ENCODE measurements around the gene STAMBPL1.
"Not testable (repeated sequence)": the region's sequence is repeated elsewhere in the genome, so short reads cannot be mapped to it uniquely, and the experiment has no call there.

The STAMBPL1 gene

DNA sequence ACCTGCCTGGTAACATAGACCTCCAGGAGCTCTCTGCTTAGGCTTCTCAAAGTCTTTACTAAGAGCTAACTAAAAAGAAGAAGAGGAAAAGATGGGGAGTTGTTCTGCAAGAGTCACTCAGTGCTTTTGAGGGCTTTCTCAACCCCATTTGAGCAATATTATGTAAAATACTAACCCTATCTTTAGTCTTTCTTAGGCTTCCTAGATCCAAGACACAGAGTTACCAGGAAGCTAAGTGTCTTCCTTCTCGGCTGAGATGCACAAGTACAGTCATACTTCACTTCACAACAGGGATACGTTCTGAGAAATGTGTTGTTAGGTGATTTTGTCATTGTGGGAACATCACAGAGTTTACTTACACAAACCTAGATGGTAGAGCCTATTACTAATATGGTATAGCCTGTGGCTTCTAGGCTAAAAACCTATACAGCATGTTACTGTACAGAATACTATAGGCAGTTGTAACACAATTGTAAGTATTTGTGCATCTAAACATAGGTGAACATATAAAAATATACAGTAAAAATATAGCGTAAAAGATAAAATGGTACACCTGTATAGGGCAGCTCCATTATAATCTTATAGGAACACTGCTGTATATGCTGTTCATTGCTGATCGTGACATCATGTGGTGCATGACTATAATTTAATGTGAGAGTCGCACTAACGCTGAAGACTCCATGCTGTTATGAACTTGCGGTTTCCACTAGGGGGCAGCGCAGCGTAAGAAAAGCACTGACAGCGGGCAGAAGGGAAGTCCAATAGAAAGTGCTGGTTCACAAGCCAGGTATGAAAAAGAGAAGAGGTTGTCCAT is 44.7 kb upstream of the STAMBPL1 start:
- DNase-seq (ENCODE audit: low spot score), result peak; percentile 81
- TF ChIP-seq, protein P1, sequence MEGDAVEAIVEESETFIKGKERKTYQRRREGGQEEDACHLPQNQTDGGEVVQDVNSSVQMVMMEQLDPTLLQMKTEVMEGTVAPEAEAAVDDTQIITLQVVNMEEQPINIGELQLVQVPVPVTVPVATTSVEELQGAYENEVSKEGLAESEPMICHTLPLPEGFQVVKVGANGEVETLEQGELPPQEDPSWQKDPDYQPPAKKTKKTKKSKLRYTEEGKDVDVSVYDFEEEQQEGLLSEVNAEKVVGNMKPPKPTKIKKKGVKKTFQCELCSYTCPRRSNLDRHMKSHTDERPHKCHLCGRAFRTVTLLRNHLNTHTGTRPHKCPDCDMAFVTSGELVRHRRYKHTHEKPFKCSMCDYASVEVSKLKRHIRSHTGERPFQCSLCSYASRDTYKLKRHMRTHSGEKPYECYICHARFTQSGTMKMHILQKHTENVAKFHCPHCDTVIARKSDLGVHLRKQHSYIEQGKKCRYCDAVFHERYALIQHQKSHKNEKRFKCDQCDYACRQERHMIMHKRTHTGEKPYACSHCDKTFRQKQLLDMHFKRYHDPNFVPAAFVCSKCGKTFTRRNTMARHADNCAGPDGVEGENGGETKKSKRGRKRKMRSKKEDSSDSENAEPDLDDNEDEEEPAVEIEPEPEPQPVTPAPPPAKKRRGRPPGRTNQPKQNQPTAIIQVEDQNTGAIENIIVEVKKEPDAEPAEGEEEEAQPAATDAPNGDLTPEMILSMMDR (IDR thresholded peaks at IDR 0.05), result peak; percentile 63
- Histone ChIP-seq H3K27ac (no peak overlapping the region), H3K4me3 (no peak overlapping the region)

DNA sequence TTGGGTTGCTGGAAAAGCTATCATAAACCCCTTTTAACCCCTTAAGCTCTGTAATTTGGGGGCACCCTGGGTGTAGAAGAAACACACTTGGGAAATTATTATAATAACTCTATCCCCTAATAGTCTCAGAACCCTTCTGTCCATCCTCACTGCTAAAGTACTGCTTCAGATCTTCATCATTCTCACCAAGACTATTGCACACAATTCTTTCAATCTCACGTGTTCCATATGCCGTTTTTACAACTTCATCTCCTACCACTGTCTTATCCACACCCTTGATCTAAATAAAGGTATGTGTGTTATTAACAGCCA is 44.2 kb upstream of the STAMBPL1 start:
- H3K27ac ChIP-seq, result no peak overlapping the region
- TF ChIP-seq, protein P1 (IDR thresholded peaks at IDR 0.05), result no peak

DNA sequence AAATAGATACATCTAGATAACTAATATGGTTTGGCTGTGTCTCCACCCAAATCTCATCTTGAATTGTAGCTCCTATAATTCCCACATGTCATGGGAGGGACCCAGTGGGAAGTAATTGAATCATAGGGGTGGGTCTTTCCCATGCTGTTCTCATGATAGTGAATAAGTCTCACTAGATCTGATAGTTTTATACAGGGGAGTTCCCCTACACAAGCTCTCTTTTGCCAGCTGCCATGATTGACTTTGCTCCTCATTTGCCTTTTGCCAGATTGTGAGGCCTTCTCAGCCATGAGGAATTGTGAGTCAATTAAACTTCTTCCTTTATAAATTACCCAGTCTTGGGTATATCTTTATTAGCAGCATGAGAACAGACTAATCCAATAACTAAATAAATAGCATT is 42.4 kb upstream of the STAMBPL1 start:
- DNase-seq (ENCODE audit: low spot score); H3K4me3 ChIP-seq; H3K27ac ChIP-seq: not testable (repeated sequence)

More for the DNA sequence above, 44.2 kb upstream of the STAMBPL1 start:
- no peak overlapping the region for H3K4me3 ChIP-seq
- DNase-seq (ENCODE audit: low spot score), result no peak

DNA sequence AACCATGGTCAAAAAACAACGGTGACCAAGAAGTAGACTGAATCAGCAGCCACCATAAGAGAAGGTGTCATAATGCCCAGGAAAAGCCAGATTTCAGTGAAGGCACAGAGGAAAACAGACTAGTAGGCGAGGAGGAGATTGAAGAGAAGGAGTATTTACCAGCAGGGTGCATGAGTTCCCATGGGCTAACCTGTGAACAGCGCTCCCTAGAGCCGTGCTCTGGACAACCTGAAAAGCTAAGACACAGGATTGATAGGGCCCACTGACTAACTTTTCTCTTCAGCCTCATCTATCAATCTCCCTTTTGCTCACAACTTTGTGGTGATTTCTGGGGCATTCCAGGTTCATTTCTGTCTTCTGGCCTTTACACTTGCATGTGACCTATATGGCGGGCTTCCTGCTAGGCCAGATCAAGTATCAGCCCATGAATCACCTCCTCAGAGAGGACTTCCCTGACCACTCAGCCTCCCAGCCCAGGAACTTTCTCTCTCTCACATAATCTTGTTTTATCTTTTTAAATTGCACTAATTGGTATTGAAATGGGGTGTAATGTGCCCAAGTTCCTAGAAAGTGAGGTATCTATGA is 41.2 kb upstream of the STAMBPL1 start:
- Histone ChIP-seq H3K27ac (no peak overlapping the region), H3K4me3 (no peak overlapping the region)
- TF ChIP-seq, protein P1 (IDR thresholded peaks at IDR 0.05), result no peak
- no peak for DNase-seq (ENCODE audit: low spot score)

DNA sequence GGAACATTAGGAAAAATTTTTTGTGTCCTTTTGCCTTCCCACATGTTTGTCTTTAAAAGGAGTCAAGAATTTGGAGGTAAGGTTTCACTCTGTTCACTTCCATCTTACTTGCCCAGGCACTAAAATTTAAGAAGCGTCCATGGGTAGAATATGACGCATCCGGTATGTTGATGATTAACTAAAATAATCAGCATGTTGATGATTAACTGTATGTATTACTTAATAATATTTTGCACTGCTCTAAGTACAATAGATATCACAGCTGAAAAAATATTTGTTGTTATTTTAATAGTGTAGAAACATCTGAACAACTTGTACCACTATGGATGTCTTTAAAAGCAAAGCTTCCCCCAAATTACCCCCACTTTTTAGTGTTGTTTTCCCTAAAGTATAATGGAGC is 39.9 kb upstream of the STAMBPL1 start:
- TF ChIP-seq, protein P1 (IDR thresholded peaks at IDR 0.05), result no peak
- no peak for DNase-seq (ENCODE audit: low spot score)
- H3K27ac ChIP-seq, result no peak overlapping the region
- no peak overlapping the region for H3K4me3 ChIP-seq

DNA sequence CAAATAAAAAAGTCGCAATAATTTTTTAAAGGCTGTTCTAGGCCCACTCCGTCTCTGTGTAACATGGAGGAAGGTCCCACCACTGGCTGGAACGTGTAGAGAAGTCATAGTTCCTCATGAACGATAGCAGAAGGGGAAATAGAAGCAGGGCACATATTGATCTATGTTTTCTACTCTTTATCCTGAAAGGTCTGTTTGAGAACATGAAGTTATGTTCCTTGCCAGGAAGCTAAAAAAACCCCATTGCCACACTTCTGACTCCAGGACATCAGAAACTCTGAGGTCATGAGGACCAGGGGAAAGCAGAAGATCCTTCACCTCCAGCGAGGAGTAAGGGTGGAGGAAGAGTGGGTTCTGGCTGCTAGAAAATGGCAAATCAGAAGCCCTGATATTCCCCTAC is 39.2 kb upstream of the STAMBPL1 start:
- TF ChIP-seq, protein P1 (IDR thresholded peaks at IDR 0.05), result no peak
- Histone ChIP-seq H3K4me3 (no peak overlapping the region), H3K27ac (no peak overlapping the region)
- no peak for DNase-seq (ENCODE audit: low spot score)

DNA sequence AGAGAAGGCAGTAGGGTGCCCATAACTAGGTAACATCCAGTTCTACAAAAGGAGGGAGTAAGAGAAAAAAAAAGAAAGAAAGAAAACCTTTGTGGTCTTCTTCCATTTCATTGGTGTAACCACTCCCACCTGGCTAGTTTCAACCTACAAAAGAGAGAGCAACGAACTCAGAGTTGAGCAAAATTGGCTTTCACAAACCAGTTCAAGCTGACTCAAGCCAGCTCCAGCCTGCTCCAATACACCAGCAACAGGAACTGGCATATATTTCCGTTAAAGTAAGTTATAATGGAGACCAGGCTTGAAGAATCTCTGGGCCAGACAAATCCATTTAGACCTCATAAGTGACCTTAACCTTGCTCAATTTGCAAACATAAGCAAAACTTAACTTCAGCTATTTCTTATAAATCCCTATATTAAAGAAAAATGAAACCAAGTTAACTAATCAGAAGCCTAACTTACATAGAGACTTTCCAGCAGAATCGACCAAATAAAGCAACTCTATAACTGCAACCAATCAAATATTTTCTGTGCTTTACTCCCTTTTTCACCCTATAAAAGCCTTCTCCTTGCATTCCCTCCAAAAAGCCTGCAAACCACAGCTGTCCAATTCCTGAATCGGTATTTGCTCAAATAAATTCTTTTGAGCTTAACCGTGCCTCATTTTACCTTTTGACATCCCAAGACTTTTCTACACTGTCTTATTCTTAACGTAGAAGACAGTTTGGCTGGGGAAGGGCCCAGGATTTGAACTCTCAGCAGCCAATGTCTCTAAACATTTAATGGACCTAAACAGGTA is 38.5 kb upstream of the STAMBPL1 start:
- H3K4me3 ChIP-seq, result no peak overlapping the region
- no peak overlapping the region for H3K27ac ChIP-seq
- DNase-seq (ENCODE audit: low spot score), result no peak
- TF ChIP-seq, protein P1 (IDR thresholded peaks at IDR 0.05), result no peak

All from coronary artery (tissue), 2 donors.